HepG2 (cell line): ENCODE results near the gene ITIH1. TPM values are rescaled to one million over a fixed set of nuclear protein-coding genes. Genes with fewer than 3 reads are reported as not detected.

Experiments used
- CBX5 ChIP-seq: sonication (generic); formaldehyde crosslinking; IDR thresholded peaks from 2 replicates; pipeline ENCODE4 v1.4.0; 2020; ENCODE audit warnings: missing genetic modification reagents, borderline replicate concordance
- CTCF ChIP-seq: sonication (generic); formaldehyde crosslinking; IDR thresholded peaks from 2 replicates; pipeline ENCODE4 v1.5.0; 2020; ENCODE audit warnings: mild to moderate bottlenecking, missing genetic modification reagents, moderate library complexity
- FOXA3 ChIP-seq: IDR thresholded peaks from 2 replicates; pipeline ENCODE4 v1.6.1; 2016; ENCODE audit warnings: missing genetic modification reagents, missing compliant biosample characterization
- GLI4 ChIP-seq: sonication (generic); formaldehyde crosslinking; IDR thresholded peaks from 2 replicates; pipeline ENCODE4 v1.5.1; 2020; ENCODE audit warnings: missing genetic modification reagents, mild to moderate bottlenecking, moderate library complexity, borderline replicate concordance
- ISL2 ChIP-seq: sonication (generic); formaldehyde crosslinking; IDR thresholded peaks from 2 replicates; pipeline ENCODE4 v1.5.0; 2020; ENCODE audit warnings: missing genetic modification reagents
- MEIS1 ChIP-seq: sonication (generic); formaldehyde crosslinking; IDR thresholded peaks from 2 replicates; pipeline ENCODE4 v1.9.0; 2021; ENCODE audit warnings: mild to moderate bottlenecking, missing genetic modification reagents, moderate library complexity, borderline replicate concordance
- NFATC3 ChIP-seq: sonication (generic); formaldehyde crosslinking; IDR thresholded peaks from 2 replicates; pipeline ENCODE4 v1.5.1; 2020; ENCODE audit warnings: mild to moderate bottlenecking, missing genetic modification reagents
- NONO ChIP-seq, 2 experiments: fragments of 450-650 bp in 1 of 2; sonication (generic) in 1 of 2; formaldehyde crosslinking in 1 of 2; IDR thresholded peaks in 1 of 2; conservative IDR thresholded peaks in 1 of 2; 2 replicates each; pipeline versions ENCODE4 v1.6.1 to v1.8.0; 2017 to 2022; ENCODE audit warnings: mild to moderate bottlenecking in 1 of 2, missing genetic modification reagents in 1 of 2, moderate library complexity in 1 of 2
- TCF7L2 ChIP-seq: IDR thresholded peaks from 2 replicates; pipeline ENCODE4 v1.6.1; 2011; ENCODE audit warnings: mild to moderate bottlenecking, low read depth, low read length, moderate library complexity
- THAP9 ChIP-seq: sonication (generic); formaldehyde crosslinking; IDR thresholded peaks from 2 replicates; pipeline ENCODE4; 2020; ENCODE audit warnings: missing genetic modification reagents, mild to moderate bottlenecking, borderline replicate concordance
- ZEB1 ChIP-seq: IDR thresholded peaks from 2 replicates; pipeline ENCODE4 v1.6.1; 2012; ENCODE audit warnings: mild to moderate bottlenecking, low read depth, inconsistent platforms; ENCODE audit not compliant: insufficient replicate concordance
- ZNF225 ChIP-seq: sonication (generic); formaldehyde crosslinking; IDR thresholded peaks from 2 replicates; pipeline ENCODE4 v1.4.0; 2020; ENCODE audit warnings: mild to moderate bottlenecking, missing genetic modification reagents
- ZNF235 ChIP-seq: sonication (generic); formaldehyde crosslinking; IDR thresholded peaks from 2 replicates; pipeline ENCODE4 v1.8.1; 2023; ENCODE audit warnings: mild to moderate bottlenecking, missing genetic modification reagents, borderline replicate concordance
- ZNF503 ChIP-seq: sonication (generic); formaldehyde crosslinking; IDR thresholded peaks from 2 replicates; pipeline ENCODE4 v1.4.0; 2020; ENCODE audit warnings: missing genetic modification reagents
- ZNF878 ChIP-seq: sonication (generic); formaldehyde crosslinking; IDR thresholded peaks from 2 replicates; pipeline ENCODE4 v1.8.1; 2023; ENCODE audit warnings: mild to moderate bottlenecking, missing genetic modification reagents, moderate library complexity
- ZSCAN12 ChIP-seq: sonication (generic); formaldehyde crosslinking; IDR thresholded peaks from 2 replicates; pipeline ENCODE4 v1.9.0; 2021; ENCODE audit warnings: mild to moderate bottlenecking, missing genetic modification reagents
- polyA plus RNA-seq, 8 experiments: library from polyadenylated mRNA; depleted of rRNA in 3 of 8; stranded (reverse) in 7 of 8; unstranded in 1 of 8; fragments of >200 nt; fragmentation: Illumina TruSeq in 4 of 8; extraction: Trizol in 4 of 8; gene quantifications; 2 replicates each; pipeline versions ENCODE4 v1.2.1 to v1.2.3, GENCODE V29; 2011 to 2016; ENCODE audit warnings: low read depth in 4 of 8, missing spikeins in 1 of 8, mixed read lengths in 1 of 8; ENCODE audit not compliant: insufficient read depth in 1 of 8
- total RNA-seq, 5 experiments: library from RNA; depleted of rRNA; stranded (reverse); fragments of >200 nt; fragmentation: Illumina TruSeq; extraction: Trizol; gene quantifications; 2 replicates each; pipeline ENCODE4 v1.2.3, GENCODE V29; 2016; ENCODE audit warnings: low read depth in 1 of 5
- TF ChIP-seq, protein P1 (sequence below): sonication (generic); formaldehyde crosslinking; IDR thresholded peaks from 2 replicates; pipeline ENCODE4 v1.4.0; 2020; ENCODE audit warnings: missing genetic modification reagents, borderline replicate concordance

The ITIH1 gene
- total and polyA plus RNA-seq, 2 of the 13 experiments (the other 11 are each of a cell fraction or from before 2014, with no cell fraction given): 12.3 to 19.6 TPM

GRCh38 chr3:52770496-52771333, 6.7 kb upstream of the ITIH1 start, which contains the start of gene NEK4 (continued):
- TF ChIP-seq ZNF225 (CRISPR knock-in tag): 0 out of 2 replicates have a peak, but pooled peaks have one; percentile 30
- TF ChIP-seq THAP9 (CRISPR knock-in tag): peak; percentile 76; the same call in 1 of the 2 replicates
- TF ChIP-seq ZNF235 (CRISPR knock-in tag): peak; percentile 41; the same call in 1 of the 2 replicates
- peak; percentile 32; the same call in 1 of the 2 replicates for TF ChIP-seq GLI4 (CRISPR knock-in tag)
- no peak for TF ChIP-seq NFATC3 (CRISPR knock-in tag)
- TF ChIP-seq ZNF503 (CRISPR knock-in tag): peak; percentile 39; the same call in 1 of the 2 replicates
- no peak for TF ChIP-seq ZNF878 (CRISPR knock-in tag)
- TF ChIP-seq MEIS1 (CRISPR knock-in tag): peak; percentile 61
- TF ChIP-seq FOXA3: peak; percentile 35; the same call in 1 of the 2 replicates
- TF ChIP-seq ZSCAN12: peak; percentile 25; the same call in 1 of the 2 replicates
- TF ChIP-seq, protein P1, sequence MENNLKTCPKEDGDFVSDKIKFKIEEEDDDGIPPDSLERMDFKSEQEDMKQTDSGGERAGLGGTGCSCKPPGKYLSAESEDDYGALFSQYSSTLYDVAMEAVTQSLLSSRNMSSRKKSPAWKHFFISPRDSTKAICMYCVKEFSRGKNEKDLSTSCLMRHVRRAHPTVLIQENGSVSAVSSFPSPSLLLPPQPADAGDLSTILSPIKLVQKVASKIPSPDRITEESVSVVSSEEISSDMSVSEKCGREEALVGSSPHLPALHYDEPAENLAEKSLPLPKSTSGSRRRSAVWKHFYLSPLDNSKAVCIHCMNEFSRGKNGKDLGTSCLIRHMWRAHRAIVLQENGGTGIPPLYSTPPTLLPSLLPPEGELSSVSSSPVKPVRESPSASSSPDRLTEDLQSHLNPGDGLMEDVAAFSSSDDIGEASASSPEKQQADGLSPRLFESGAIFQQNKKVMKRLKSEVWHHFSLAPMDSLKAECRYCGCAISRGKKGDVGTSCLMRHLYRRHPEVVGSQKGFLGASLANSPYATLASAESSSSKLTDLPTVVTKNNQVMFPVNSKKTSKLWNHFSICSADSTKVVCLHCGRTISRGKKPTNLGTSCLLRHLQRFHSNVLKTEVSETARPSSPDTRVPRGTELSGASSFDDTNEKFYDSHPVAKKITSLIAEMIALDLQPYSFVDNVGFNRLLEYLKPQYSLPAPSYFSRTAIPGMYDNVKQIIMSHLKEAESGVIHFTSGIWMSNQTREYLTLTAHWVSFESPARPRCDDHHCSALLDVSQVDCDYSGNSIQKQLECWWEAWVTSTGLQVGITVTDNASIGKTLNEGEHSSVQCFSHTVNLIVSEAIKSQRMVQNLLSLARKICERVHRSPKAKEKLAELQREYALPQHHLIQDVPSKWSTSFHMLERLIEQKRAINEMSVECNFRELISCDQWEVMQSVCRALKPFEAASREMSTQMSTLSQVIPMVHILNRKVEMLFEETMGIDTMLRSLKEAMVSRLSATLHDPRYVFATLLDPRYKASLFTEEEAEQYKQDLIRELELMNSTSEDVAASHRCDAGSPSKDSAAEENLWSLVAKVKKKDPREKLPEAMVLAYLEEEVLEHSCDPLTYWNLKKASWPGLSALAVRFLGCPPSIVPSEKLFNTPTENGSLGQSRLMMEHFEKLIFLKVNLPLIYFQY: 0 out of 2 replicates have a peak, but pooled peaks have one; percentile 53
- TF ChIP-seq ZEB1: no peak
- TF ChIP-seq NONO (IDR thresholded peaks at IDR 0.05): no peak
- TF ChIP-seq NONO (CRISPR knock-in tag; conservative IDR thresholded peaks at IDR 0.05): peak; percentile 83
- TF ChIP-seq ISL2 (CRISPR knock-in tag): peak; percentile 58; the same call in 1 of the 2 replicates
- peak; percentile 57; the same call in 1 of the 2 replicates for TF ChIP-seq CBX5 (CRISPR knock-in tag)
- TF ChIP-seq TCF7L2: no peak
- TF ChIP-seq CTCF: peak; percentile 29
